Hepatic stellate cell (primary cell): ENCODE data around the gene MORN5.

ENCODE experiments used
- DNase-seq: peaks from one replicate; pipeline ENCODE4 v3.0.0; 2011; ENCODE audit warnings: low spot score

The MORN5 gene

DNA sequence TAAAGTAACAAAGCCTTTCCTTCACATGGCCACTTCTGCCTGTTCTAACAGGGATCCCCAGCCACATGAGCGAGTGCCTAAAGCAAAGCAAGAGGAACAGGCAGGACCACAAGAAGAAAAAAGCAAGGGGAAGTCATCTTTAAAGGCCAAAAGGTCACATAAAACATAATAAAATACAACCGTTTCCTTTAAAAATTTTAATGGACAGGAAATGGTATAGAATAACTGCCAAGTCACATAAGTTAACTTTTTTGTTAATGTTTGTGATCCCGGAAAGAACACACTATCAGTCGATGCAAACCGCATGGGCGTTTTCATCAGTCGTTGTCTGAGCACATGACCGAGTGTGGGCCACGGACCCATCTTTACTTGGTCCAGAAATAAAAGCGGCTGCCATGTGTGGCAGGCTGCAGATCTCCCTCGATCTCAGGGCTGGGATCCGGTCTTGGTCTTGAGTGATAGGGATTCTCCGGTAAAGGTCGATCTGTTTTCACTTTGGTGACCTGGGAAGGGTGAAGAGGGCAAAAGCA lies 15.8 kb upstream of the MORN5 start:
- no peak for DNase-seq

DNA sequence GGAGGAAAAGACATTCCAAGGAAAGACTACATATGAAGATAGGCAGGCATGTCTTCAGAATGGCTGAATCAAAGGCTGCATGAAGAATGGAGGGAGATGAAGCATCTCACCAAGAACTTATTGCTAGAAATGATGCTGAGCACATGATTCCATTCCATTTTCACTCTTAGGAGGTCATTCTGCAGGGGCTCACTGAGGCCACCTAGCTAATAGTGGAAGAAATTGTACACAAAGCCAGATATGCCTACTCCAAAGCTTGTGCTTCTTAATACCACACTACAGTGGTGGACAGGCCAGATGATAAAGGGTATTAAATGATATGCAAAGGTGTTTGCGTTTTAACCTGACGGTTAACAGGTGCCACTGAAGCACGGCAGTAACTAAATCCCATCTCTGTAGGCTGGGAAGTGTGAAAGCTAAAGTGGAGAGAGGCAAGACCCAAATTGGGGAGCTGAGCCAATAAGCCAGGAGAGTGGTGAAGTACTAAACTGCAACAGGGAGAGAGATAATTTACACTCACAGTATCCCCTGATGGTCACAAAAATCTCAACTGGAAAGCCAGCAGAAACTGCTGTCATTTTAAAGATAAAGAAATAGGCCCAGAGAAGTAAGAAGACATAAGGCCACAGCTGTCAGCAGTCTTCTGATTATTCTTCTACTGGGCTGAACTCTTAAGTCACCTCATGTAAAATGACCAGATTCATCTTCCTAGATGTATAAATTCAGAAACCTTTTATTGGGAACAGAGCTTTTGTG lies 14.7 kb upstream of the MORN5 start:
- DNase-seq: no peak

DNA sequence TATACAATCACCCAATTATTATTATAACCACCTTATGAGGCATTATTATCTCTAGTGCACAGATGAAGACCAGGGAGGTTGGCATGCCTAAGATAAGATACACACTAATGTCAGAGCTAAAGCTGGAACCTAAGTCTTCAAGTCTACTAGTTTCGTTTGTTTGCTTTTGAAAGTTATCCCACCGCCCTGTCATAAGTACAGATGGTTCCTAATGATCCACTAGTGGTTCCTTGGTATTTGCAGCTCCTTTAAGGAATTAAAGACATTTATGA lies 14.2 kb upstream of the MORN5 start:
- no peak for DNase-seq

DNA sequence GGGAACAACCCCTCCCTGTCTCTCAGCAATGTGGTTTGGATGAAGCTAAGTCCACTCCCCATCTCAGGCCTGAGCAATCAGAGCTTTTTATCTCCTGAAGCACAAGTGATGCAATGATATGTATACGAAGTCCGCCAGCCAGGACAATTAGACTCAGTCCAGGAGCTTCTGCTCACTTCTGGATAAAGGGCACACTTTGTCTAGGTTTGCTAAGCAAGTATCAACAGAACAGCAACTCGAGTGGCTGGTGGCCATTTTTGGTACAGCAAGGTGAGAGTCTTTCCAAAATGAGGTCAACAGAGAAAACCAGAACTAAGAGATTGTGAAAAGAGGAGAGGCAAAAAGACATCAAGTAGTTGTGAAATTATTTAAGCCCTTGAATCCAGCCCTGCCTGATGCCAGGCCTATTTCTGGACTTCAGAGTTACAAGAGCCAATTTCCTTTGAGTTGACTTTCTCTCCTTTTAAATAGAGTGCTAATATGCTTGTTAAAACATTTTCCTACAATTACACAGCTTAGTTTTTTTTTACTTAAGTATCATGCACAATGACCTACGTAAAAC lies 8.4 kb upstream of the MORN5 start:
- no peak for DNase-seq

DNA sequence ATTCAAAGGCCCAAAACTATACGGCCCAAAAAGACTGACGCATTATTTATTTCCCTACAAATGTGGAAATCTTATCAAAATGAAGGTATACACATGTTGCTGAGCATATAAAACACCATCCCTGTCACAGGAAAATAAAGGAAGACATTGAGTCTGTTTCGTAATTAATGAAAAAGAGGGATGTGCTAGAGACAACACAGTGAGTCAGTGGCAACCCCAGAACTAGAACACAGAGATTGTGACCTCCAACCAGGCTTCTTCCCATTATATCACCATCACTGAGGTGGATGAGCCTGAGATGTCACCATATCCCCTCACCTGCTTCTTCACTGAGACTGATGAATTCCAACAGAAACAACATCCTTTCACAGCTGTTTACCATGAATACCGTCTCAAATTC lies 3.9 kb upstream of the MORN5 start:
- DNase-seq: no peak

DNA sequence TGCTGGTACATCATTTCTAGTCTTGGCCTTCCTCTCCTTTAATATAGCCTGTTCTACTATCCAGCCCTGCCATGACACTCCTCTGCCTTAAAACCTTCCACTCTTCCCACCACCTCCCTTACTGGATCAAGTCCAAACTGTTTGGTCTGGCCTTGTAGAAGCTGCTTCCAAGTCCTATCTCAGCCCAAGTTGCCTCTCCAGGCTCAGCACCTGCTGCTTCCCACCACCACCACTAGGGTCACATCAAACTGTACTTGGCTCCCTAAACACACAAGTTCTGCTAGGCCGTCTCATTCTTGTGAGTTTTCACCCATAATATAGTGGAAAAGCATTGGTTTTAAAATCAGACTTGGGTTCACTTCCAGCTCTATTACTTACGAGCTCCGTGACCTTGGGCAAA lies 1.5 kb upstream of the MORN5 start:
- peak; percentile 33 for DNase-seq

DNA sequence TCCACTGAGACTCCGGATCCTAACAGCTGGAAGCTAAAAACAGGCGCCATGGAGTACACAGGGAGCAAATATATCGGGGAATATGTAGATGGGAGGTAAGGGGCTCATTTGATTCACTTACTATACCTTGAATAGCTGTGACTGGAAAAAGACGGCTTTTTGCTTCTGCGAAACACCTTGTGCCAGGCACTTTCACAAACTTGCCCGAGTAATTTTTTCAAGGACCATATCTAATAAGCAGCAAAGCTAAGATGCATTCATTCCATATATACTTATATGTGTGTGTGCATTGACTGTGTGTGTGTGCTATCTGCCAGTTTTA lies 178 bp downstream of the MORN5 start:
- DNase-seq: no peak

DNA sequence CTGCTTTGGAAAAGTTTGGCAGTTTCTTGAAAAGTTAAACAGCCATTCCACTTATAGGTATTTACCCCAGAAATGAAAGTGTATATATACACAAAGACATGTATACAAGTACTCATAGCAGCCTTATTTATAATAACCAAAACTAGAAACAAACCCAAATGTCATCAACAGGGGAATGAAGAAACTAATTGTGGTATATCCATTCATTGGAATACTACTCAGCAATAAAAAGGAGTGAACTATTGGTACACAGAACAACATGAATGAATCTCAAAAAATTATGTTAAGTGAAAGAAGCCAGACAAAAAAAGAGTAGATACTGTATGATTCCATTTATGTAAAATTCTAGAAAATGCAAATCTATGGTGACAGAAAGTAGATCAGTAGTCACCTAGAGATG lies 2.7 kb downstream of the MORN5 start:
- no peak for DNase-seq

DNA sequence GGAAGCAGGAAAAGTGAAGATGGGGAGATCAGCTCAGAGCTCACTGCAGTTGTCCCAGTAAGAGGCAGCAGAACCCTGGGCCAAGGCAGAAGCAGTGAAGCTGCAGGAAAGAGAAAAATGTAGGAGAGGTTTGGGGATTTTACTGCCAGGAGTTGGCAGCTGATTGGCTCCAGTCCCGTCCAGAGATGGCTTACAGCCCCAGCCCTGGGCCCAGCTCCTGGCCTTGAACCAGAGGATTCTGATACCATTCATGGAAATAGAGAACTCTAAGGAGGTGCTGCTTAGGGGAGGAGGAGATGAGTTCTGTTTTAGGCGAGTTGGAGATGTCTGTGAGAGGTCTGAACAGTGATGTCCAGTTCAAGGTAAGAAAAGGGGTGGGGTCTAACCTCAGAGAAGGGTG lies 4.6 kb downstream of the MORN5 start:
- no peak for DNase-seq

DNA sequence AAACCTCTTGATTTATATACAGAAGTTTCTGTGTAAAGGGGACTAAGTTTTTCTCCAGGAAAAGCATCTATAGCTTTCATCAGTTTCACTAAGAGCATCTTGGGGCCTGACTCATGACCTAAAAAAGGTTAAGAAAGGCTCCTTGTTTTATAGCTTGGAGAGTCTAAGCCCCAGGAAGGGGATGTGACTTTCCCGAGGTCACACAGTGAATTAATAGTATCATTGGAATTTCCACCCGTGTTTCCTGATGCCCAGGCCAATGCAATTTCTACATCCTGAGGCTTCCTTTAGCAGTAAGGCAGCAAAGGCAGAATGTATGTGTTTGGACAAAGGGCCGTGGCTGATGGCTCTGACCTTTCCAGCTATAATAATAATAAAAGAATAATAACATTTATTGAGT lies 8.6 kb downstream of the MORN5 start:
- DNase-seq: no peak

DNA sequence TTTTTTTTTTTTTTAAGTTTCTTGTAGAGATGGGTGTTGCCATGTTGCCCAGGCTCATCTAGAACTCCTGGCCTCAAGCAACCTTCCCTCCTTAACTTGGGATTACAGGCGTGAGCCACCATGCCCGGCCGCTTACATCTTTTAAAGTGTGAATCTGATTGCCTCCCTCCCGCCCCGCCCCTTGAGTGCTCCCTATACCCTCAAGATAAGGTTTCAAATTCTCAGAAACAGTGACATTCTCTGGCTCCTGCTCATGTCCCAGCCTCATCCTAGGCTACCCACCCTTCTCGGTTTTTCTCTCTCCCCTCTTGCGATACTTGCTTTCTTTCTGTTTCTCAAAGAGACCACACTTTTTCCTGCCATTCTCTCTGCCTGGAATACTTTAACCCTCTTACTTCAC lies 12.4 kb downstream of the MORN5 start:
- DNase-seq: no peak

DNA sequence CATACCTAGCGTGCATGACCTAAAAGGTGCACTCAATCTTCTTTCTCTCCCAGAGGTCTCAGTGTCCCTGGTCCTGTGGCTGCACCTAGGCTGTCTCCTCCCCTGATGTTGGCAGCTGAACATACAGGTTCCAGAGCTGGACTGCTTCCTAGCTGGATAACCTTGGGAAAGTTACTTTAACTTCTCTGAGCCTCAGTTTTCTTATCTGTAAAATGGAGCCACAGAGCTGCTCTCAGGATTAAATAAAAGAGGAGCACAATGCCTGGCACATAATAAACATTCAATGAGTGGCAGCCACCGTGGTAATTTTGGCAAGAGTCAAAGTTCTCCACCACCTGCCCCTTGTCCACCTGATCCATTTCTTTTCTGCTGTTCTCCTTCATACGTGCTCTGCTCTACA lies 14.0 kb downstream of the MORN5 start:
- no peak for DNase-seq

DNA sequence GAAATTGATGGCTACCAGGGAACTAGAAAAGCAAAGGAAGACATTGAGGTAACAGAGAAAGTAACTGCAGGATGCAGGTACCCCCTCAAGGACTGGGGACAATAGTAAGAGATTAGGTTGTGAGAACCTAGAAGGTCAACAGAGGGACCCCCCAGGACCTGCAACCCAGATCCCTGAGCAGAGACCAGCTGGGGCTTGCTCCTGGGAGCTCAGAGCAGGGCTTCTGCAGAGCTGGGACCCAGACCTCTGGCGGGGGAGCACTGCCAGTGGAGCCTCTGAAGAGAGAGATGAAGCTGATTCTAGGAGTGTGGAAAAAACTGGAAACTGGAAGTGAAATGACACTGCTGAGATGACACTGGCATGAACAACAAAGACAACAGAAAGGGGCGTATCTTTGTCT lies 17.2 kb downstream of the MORN5 start:
- no peak for DNase-seq

DNA sequence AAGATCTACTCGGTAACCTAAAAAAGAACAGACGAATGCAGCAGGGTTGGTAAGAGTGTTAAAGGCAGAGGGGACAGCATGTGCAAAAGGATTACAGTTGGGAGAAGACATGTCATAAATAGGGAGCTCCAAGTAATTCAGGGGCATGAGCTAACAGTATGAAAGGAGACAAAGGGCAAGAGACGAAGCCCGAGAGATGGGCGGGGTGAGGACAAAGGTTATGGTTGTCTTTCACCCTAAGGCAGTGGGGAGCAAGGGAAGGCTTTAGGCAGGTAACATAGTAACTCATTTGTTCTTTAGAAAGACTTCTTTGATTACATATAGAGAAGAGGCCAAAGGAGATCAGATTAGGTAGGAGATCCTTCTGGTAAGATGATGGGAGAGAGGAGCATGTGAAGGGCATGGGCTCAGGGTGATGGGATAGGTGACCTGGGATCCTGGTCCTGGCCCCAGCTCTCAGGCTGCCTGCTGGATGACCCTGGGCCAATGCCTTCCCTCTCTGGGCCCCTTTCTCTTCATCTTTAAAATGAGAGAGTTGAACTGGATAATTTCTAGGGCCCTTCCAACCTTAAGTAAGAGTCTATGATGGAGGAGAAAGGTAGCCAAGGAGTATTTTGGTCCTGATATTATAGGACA lies 19.5 kb downstream of the MORN5 start:
- no peak for DNase-seq

DNA sequence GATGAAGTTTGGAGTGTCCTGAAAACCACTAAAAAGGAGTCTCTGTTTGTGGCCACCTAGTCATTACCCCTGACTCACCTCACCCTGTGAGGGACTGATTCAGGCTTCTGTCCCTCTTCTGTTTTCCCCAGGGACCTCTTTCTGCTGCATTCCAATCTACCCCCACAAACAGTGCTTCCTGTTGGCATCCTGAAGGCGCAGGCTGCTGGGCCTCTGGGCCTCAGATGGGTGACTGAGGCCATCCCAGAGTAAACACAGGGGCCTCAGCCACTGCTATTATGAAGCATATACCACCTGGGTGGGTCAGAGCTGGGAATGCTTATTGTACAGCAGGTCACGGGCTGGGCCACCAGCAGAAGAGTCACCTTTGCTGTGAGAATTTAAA lies 20.0 kb downstream of the MORN5 start:
- DNase-seq: peak; percentile 51

DNA sequence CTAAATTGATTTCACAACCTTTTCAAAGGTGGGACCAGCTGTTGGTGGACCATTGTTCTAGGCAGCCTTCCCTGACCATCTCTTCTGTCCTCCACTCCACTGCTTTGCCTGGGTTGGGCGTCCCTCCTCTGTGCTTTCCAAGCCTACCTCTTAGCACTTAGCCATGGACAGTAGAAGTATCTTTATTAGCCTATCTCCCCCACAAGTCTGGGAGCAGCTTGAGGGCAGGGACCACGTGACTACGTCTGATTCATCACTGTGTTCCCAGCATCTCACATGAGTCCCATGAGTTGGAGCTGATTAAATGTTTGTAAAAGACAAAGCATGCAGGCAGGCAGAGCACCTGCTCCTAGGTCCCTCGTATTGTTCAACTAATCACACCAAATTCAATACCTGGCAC lies 20.9 kb downstream of the MORN5 start:
- peak; percentile 76 for DNase-seq

DNA sequence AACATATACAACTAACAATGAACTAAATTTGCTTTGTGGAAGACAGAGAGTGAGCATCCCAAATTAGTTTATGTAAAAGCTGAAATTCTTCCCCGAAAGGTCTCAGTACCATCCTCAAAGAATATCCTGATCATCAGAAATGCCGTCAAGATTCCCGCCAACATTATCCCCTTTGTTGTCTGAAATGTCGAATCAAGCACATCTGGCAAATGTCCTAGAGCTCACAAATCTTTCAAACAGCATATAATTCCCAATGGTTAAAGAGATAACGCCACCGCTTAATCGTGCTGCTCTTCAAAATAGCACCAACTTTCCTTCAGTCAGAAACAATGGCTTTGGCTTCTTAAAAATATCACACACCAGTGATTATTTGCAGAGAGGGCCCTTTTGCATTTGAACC lies 23.8 kb downstream of the MORN5 start:
- DNase-seq: no peak

DNA sequence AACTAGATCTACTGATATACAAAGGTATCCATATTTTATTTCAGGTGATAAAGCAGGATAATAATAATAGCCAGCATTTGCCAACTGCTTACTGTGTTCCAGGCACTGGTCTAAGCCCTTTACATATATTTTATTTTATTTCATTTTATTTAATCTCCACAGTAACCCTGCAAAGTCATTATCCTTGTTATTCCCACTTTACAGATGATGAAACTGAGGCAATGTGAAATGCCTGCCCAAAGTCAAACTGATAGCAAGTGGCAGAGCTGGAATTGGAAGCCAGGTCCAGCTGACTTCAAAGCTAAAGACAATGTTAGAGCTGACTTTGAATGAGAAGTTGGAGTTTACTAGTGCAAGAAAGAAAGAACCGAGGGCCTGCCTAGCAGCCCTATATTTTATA lies 24.8 kb downstream of the MORN5 start:
- no peak for DNase-seq

DNA sequence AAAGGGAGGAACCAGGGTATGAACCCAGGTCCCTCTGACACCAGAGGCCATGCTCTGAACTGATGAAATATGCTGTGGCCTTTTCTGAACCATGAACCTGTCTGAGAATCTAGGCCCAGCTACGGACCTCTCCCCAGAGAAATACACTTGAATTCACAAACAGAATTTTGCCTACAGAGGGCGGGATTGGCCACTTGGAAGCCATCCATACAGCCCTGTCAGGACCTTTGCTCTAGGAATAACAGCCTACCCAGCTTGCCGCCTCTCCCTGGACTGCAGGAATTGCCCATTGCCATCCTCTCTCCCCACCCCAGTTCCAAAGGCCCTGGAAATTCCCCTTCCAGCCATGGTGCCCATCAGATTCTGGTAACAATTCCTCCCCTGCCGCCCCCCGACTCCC lies 26.6 kb downstream of the MORN5 start:
- no peak for DNase-seq

DNA sequence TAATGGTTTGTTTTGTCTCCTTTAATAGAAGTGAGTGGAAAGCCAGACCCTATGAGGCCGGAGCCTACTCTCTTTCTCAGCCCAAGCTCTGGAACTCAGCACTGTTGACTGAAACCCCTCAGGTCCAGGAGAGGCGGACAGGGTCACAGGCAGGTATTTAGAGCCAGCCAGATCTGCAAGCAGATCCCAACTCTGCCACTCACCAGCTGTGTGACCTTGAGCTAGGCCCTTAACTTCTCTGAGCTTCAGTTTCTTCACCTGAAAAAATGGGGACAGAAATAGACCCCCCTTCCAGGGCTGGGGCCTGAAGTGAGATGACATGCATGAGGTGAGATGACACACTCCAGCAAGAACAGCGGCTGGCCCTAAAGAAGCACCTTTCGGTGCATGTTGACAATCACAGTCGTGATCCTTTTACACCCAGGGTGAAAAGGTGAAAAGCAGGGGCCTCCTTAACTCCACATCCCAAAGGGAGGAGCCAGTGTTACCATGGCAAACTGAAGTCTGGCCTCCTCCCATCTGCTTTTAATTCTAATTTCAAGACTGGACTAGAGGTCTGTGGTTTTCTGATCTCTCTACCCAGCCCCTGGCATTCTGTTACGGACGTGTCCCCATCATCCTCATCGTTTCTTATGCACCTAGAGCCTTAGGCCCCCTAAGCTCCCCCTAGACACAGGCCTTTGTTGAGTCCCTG lies 27.2 kb downstream of the MORN5 start:
- DNase-seq: no peak

DNA sequence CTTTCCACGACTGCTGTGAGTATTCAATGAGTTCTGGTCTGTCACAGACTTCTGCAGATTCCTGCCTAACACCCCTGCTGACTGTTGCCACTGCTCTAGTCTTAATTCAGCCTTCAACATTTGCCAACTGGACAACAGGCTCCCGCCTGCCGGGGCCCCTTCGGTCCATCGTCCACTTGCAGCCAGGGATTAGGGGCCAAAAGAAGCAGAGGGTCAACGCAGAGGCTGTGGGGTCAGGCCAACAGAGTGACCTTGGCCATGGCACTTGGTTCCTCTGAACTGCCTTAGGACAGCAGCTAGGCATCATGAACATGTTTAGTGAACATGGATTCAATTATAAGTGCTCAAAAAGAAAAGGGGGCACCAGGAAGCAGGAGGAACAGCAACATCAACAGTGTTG lies 28.7 kb downstream of the MORN5 start:
- no peak for DNase-seq

DNA sequence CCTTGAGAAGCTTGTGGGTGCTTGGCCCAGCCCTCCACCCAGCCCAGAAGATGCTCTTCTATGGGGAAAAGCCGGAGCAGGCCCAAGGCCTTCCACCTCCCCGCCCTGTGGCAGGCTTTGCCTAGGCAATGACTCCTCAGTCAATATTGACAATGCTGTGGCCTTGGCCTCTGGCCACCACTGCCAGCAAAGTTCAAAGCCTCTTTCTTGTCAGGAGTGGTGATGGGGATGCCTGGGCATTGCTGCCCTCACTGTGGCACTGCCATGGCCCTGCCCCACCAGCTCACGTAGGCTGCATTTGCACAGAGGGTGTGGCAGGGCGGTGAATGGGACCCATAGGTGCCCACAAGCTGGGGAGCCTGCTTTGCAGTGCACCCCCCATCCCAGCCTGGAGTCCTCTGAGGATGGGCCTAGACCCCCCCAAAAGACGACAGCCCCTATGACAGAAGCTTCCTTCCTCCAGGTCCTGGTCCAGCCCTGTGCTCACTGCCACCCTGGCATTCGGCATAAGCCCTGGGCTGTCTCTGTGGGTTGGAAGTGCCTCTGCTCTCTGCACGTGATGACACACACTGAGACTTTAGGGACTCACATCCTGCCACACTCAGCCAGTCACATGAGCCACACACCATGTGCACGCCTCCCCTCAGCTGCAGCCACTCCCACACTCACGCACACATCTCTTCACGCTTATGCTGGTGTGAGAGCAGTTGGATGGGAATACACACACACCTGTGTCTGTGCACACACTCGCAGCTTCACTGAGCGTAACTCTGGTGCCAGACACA lies 31.1 kb downstream of the MORN5 start:
- DNase-seq: peak; percentile 41

DNA sequence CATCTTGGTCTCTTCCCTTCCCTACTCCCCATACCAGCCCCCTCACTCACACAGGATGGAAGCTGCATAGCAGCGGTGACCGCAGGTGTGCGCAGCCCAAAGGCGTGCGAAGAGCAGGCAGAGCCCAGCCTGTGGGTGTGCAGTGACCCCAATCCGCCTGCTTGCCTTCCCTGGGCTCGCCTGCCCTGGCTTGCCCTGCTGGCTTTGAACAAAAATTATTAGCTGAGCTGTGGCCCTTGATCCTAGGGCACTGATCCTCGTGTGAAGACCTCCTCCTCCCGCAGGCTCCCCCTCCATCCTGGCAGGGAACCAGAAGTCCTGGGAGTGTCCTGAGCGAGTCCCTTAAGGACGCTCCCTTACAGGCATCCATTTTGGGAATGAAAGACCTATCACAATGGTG lies 31.9 kb downstream of the MORN5 start:
- no peak for DNase-seq
